Natural killer cell (primary cell): ENCODE data around the gene E2F3. TPM values are rescaled to one million over a fixed set of nuclear protein-coding genes. Genes with fewer than 3 reads are reported as not detected.
A peak's percentile ranks its signal among the peaks of the same experiment; 100 is the strongest.

Experiments used
- ATAC-seq, 3 donors: fragments of 150-1000 bp in 2 of 3; fragments of 200-7000 bp in 1 of 3; cut with Tn5 transposase; 1 replicate in 1 of 3; 2 replicates in 2 of 3; pipeline ENCODE4 v1.10.0; 2021; ENCODE audit warnings: mild to moderate bottlenecking in 2 of 3, moderate library complexity in 2 of 3
- DNase-seq, 2 donors: peaks; one replicate each; pipeline versions ENCODE4 v3.0.0 to v3.0.0-alpha.2; 2013 to 2021; ENCODE audit warnings: mixed read lengths in 1 of 2
- H3K27ac ChIP-seq: one replicate; pipeline ENCODE4 v1.5.1; 2013; ENCODE audit warnings: mild to moderate bottlenecking, low read length
- H3K27me3 ChIP-seq: one replicate; pipeline ENCODE4 v1.6.1; 2013; ENCODE audit warnings: low read length; ENCODE audit not compliant: control insufficient read depth, insufficient read depth
- H3K36me3 ChIP-seq: one replicate; pipeline ENCODE4 v1.6.1; 2013; ENCODE audit warnings: low read length; ENCODE audit not compliant: control insufficient read depth, insufficient read depth
- H3K4me1 ChIP-seq: one replicate; pipeline ENCODE4 v1.6.1; 2013; ENCODE audit warnings: low read length; ENCODE audit not compliant: control insufficient read depth, insufficient read depth
- H3K4me3 ChIP-seq: one replicate; pipeline ENCODE4 v1.5.1; 2013; ENCODE audit warnings: low read length
- H3K9me3 ChIP-seq: one replicate; pipeline ENCODE4 v1.6.1; 2013; ENCODE audit warnings: low read length; ENCODE audit not compliant: control insufficient read depth, insufficient read depth
- H3K27ac Mint-ChIP-seq, 2 donors: one replicate each; pipeline ENCODE4 v1.8.0; 2022; ENCODE audit warnings: mild to moderate bottlenecking in 2 of 2, mixed read lengths in 2 of 2, moderate library complexity in 1 of 2
- H3K27me3 Mint-ChIP-seq, 2 donors: one replicate each; pipeline ENCODE4 v1.8.0; 2022; ENCODE audit warnings: low read depth in 2 of 2, mixed read lengths in 2 of 2
- H3K36me3 Mint-ChIP-seq: one replicate; pipeline ENCODE4 v1.8.0; 2022; ENCODE audit warnings: mixed read lengths
- H3K4me1 Mint-ChIP-seq, 2 donors: one replicate each; pipeline ENCODE4 v1.8.0; 2022; ENCODE audit warnings: mixed read lengths in 2 of 2
- H3K4me3 Mint-ChIP-seq: one replicate; pipeline ENCODE4 v1.8.0; 2022; ENCODE audit warnings: mild to moderate bottlenecking, moderate library complexity, mixed read lengths
- H3K9me3 Mint-ChIP-seq, 2 donors: one replicate each; pipeline ENCODE4 v1.8.0; 2022; ENCODE audit warnings: mixed read lengths in 2 of 2
- WGBS: methylation state at CpG from one replicate; pipeline ENCODE4 v1.1.7; 2013; ENCODE audit warnings: missing lambda C conversion rate; ENCODE audit not compliant: insufficient coverage; 5-methylcytosine and 5-hydroxymethylcytosine counted together
- intact Hi-C: fragments of 100-400 bp; cut with micrococcal nuclease; formaldehyde crosslinking; loops from one replicate; pipeline ENCODE4 v1.14.2; 2022
- total RNA-seq, 4 donors: library from RNA; stranded (reverse); fragments of 120-200 nt in 1 of 4; gene quantifications; one replicate each; pipeline versions ENCODE4 v1.2.3 to v1.2.4, GENCODE V29; 2013 to 2022
- TF ChIP-seq, protein P1 (sequence below): fragments of 200-600 bp; IDR thresholded peaks from one replicate; pipeline ENCODE4 v1.8.0; 2022; ENCODE audit warnings: antibody characterized with exemption

Gene E2F3
- total RNA-seq, 3 donors from 2014 or later (not counting 1 experiment from before 2014, with no cell fraction given) = 8.2 to 14.7 (median 12.2) TPM

- Histone ChIP-seq H3K4me1 (peaks cover 20% of the 10 kb centered on the region), H3K36me3 (peaks cover 3% of the 10 kb centered on the region), H3K4me3 (peak overlapping the region; percentile 48), H3K27ac (peak overlapping the region; percentile 73), H3K27me3 (no peaks in the 10 kb centered on the region), H3K9me3 (no peaks in the 10 kb centered on the region)
- TF ChIP-seq, protein P1, sequence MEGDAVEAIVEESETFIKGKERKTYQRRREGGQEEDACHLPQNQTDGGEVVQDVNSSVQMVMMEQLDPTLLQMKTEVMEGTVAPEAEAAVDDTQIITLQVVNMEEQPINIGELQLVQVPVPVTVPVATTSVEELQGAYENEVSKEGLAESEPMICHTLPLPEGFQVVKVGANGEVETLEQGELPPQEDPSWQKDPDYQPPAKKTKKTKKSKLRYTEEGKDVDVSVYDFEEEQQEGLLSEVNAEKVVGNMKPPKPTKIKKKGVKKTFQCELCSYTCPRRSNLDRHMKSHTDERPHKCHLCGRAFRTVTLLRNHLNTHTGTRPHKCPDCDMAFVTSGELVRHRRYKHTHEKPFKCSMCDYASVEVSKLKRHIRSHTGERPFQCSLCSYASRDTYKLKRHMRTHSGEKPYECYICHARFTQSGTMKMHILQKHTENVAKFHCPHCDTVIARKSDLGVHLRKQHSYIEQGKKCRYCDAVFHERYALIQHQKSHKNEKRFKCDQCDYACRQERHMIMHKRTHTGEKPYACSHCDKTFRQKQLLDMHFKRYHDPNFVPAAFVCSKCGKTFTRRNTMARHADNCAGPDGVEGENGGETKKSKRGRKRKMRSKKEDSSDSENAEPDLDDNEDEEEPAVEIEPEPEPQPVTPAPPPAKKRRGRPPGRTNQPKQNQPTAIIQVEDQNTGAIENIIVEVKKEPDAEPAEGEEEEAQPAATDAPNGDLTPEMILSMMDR = no peak
- Mint-ChIP-seq H3K27ac (peak overlapping the region; percentile 29 to 95), H3K27me3 (no peaks in the 10 kb centered on the region), H3K36me3 (no peaks in the 10 kb centered on the region), H3K9me3 (no peaks in the 10 kb centered on the region), H3K4me1 (peaks cover 30 to 39% of the 10 kb centered on the region in 2 donors), H3K4me3 (peak overlapping the region; percentile 96)
- DNase-seq (peak; percentile 41 to 59), ATAC-seq (no peak)
- intact Hi-C loops = loop anchor here (5.0 kb wide), 3 partner anchors 80 to 1190 kb away; partner anchors contain the start of gene SOX4
- WGBS = under 1% methylated on average over 70 of the region's 73 CpGs
These were observed 827 bp downstream of the E2F3 start for GRCh38 chr6:20402342-20403069.

DNA sequence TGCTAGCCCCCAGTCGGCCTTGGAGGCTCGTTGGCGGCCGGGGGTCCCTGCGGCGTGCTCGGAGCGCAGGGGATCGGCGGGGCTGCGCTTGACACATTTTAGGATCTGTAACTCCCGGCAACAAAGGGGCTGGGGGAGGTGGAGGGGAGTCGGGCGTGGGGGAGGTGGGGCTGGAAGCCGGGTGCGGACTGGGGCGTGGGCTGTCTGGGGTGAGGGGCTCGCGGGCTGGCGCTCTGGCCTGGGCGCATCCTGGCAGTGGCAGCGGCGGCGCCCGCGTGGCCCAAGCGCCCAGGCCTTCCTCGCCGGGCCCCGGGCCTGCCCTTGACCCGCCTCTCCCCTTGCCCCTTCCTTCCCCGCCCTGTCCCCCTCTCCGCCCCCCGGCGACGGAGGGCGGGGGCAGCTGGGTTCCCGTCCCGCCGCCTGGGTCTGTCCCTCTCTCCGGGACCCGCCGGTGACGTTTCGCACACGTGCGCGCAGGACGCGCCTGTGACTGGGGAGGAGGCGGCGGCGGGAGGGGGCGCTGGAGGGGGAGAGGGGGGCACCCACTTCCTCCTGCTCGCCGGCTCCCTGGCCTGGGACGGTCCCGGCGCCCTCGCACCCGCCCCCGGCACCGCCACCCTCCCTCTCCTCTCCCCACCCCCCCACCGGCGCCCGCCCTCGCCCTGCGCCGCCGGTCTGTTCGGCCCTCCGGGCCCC is 1.5 kb downstream of the E2F3 start:
- ATAC-seq (peak; percentile 43 to 77 (median 63)), DNase-seq (peak; percentile 74 to 90)
- Histone ChIP-seq H3K4me1 (peaks cover 20% of the 10 kb centered on the region), H3K36me3 (peaks cover 3% of the 10 kb centered on the region), H3K4me3 (peak overlapping the region; percentile 70), H3K27ac (peak overlapping the region; percentile 88), H3K27me3 (no peaks in the 10 kb centered on the region), H3K9me3 (no peaks in the 10 kb centered on the region)
- intact Hi-C loops = loop anchor here (5.0 kb wide), 3 partner anchors 81 to 1189 kb away; partner anchors contain the start of gene SOX4
- WGBS = under 1% methylated on average over 58 of the region's 72 CpGs
- Mint-ChIP-seq H3K36me3 (no peaks in the 10 kb centered on the region), H3K4me1 (peaks cover 34 to 42% of the 10 kb centered on the region in 2 donors), H3K4me3 (peak overlapping the region; percentile 93), H3K27ac (peak overlapping the region; percentile 92 to 95), H3K9me3 (no peaks in the 10 kb centered on the region), H3K27me3 (no peaks in the 10 kb centered on the region)
- TF ChIP-seq, protein P1 = no peak

DNA sequence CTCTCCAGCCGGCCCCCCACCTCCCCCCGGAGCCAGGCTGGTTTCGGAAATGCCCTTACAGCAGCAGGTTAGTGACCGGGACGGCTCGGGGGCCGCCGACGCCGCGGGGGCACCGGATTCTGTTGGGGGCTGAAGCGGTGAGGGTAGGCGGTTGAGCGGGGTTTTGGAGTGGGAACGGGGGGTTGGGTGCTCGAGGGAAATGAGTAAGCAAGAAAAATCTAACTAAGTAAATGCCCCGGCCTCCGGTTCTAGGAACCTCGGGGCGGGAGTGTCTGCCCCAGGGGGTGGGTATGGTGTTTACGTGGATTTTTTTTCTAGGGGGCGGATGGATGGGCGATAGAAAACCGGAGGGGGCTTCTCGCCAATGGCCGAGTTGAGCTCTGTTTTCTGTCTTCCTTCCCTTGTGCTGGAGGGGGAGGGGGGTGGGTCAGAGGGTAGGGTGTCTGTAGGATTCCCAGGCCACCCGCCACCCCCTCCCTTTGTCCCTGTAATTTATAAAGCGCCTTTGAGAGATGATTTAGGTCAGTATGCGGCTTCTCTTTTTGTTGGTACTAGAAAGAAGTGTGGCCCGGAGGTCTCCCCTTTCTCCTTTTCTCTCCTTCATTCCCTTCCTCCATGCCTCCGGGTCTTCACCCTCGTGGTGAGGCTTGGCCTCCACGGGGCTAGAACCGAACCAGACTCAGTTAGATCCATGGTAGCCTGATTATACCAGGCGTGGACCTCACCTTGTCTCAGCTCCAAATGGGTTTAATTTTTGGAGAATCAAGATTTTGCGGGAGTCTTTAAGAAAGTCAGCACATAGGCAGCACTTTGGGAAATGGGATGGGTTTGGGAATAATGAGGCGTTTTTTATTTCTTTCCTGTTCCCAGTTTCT is 2.3 kb downstream of the E2F3 start:
- Histone ChIP-seq H3K27ac (peak overlapping the region; percentile 88), H3K36me3 (peaks cover 3% of the 10 kb centered on the region), H3K4me1 (peaks cover 24% of the 10 kb centered on the region), H3K27me3 (no peaks in the 10 kb centered on the region), H3K9me3 (no peaks in the 10 kb centered on the region), H3K4me3 (peak overlapping the region; percentile 70)
- Mint-ChIP-seq H3K4me3 (peak overlapping the region; percentile 93), H3K4me1 (peaks cover 36 to 47% of the 10 kb centered on the region in 2 donors), H3K27me3 (no peaks in the 10 kb centered on the region), H3K36me3 (no peaks in the 10 kb centered on the region), H3K9me3 (no peaks in the 10 kb centered on the region), H3K27ac (peak overlapping the region; percentile 92 to 95)
- ATAC-seq (peak; percentile 1 to 8 (median 5)), DNase-seq (peak; percentile 53 to 77)
- TF ChIP-seq, protein P1 = no peak
- intact Hi-C loops = loop anchor here (1.0 to 5.0 kb wide), 4 partner anchors 82 to 1188 kb away; partner anchors contain the start of gene SOX4
- WGBS = 1% methylated on average over 35 of the region's 38 CpGs
